HEK293 (cell line): Measurements from ENCODE around the gene POP7.

Source experiments
- HOXA7 ChIP-seq: sonication (generic); formaldehyde crosslinking; IDR thresholded peaks from 2 replicates; pipeline ENCODE4 v1.8.1; 2022; ENCODE audit warnings: missing genetic modification reagents, borderline replicate concordance
- KLF1 ChIP-seq: fragments of 450-650 bp; formaldehyde crosslinking; IDR thresholded peaks from 2 replicates; pipeline ENCODE4 v1.5.1; 2016; ENCODE audit warnings: missing biosample characterization, missing genetic modification characterization
- SCRT1 ChIP-seq: fragments of 450-650 bp; formaldehyde crosslinking; IDR thresholded peaks from 2 replicates; pipeline ENCODE4 v1.5.1; 2016; ENCODE audit warnings: missing biosample characterization, missing genetic modification characterization, borderline replicate concordance
- SCRT2 ChIP-seq: fragments of 450-650 bp; formaldehyde crosslinking; IDR thresholded peaks from 2 replicates; pipeline ENCODE4 v1.5.1; 2016; ENCODE audit warnings: missing biosample characterization, missing genetic modification characterization
- SP3 ChIP-seq: fragments of 450-650 bp; formaldehyde crosslinking; IDR thresholded peaks from 2 replicates; pipeline ENCODE4 v1.5.1; 2016; ENCODE audit warnings: missing biosample characterization, missing genetic modification characterization
- TRIM28 ChIP-seq: IDR thresholded peaks from 2 replicates; pipeline ENCODE4 v1.6.1; 2011; ENCODE audit warnings: low read length, control low read depth, borderline replicate concordance
- ZBTB48 ChIP-seq: fragments of 450-650 bp; formaldehyde crosslinking; IDR thresholded peaks from 2 replicates; pipeline ENCODE4 v1.5.1; 2016; ENCODE audit warnings: missing biosample characterization, missing genetic modification characterization
- ZFP41 ChIP-seq: fragments of 450-650 bp; formaldehyde crosslinking; IDR thresholded peaks from 2 replicates; pipeline ENCODE4 v1.5.1; 2016; ENCODE audit warnings: missing biosample characterization, missing genetic modification characterization, borderline replicate concordance
- ZFP69B ChIP-seq: fragments of 450-650 bp; formaldehyde crosslinking; IDR thresholded peaks from 2 replicates; pipeline ENCODE4 v1.5.1; 2016; ENCODE audit warnings: missing biosample characterization, missing genetic modification characterization
- ZNF138 ChIP-seq: fragments of 450-650 bp; formaldehyde crosslinking; IDR thresholded peaks from 2 replicates; pipeline ENCODE4 v1.5.1; 2016; ENCODE audit warnings: missing biosample characterization, missing genetic modification characterization, borderline replicate concordance
- ZNF202 ChIP-seq: fragments of 450-650 bp; formaldehyde crosslinking; IDR thresholded peaks from 2 replicates; pipeline ENCODE4 v1.5.1; 2016; ENCODE audit warnings: missing biosample characterization, missing genetic modification characterization, borderline replicate concordance
- ZNF211 ChIP-seq: fragments of 450-650 bp; formaldehyde crosslinking; IDR thresholded peaks from 2 replicates; pipeline ENCODE4 v1.5.1; 2016; ENCODE audit warnings: low read depth, missing biosample characterization, missing genetic modification characterization
- ZNF221 ChIP-seq: fragments of 450-650 bp; formaldehyde crosslinking; IDR thresholded peaks from 2 replicates; pipeline ENCODE4 v1.5.1; 2017; ENCODE audit warnings: missing biosample characterization, missing genetic modification characterization, borderline replicate concordance
- ZNF23 ChIP-seq: fragments of 450-650 bp; formaldehyde crosslinking; IDR thresholded peaks from 2 replicates; pipeline ENCODE4 v1.5.1; 2016; ENCODE audit warnings: missing biosample characterization, missing genetic modification characterization, borderline replicate concordance
- ZNF350 ChIP-seq: fragments of 450-650 bp; formaldehyde crosslinking; IDR thresholded peaks from 2 replicates; pipeline ENCODE4 v1.5.0; 2017; ENCODE audit warnings: missing biosample characterization, mild to moderate bottlenecking, missing genetic modification characterization
- ZNF658 ChIP-seq: fragments of 450-650 bp; formaldehyde crosslinking; IDR thresholded peaks from 2 replicates; pipeline ENCODE4; 2016; ENCODE audit warnings: missing biosample characterization, missing genetic modification characterization
- ZNF660 ChIP-seq: fragments of 450-650 bp; IDR thresholded peaks from 2 replicates; pipeline ENCODE4 v1.5.1; 2018; ENCODE audit warnings: missing biosample characterization, mild to moderate bottlenecking, missing genetic modification characterization
- ZNF664 ChIP-seq: fragments of 450-650 bp; formaldehyde crosslinking; IDR thresholded peaks from 2 replicates; pipeline ENCODE4 v1.5.1; 2016; ENCODE audit warnings: missing biosample characterization, missing genetic modification characterization
- ZNF701 ChIP-seq: fragments of 450-650 bp; formaldehyde crosslinking; IDR thresholded peaks from 2 replicates; pipeline ENCODE4 v1.5.1; 2016; ENCODE audit warnings: missing biosample characterization, missing genetic modification characterization
- ZNF776 ChIP-seq: fragments of 450-650 bp; formaldehyde crosslinking; IDR thresholded peaks from 2 replicates; pipeline ENCODE4 v1.5.0; 2017; ENCODE audit warnings: missing biosample characterization, missing genetic modification characterization, borderline replicate concordance
- ZXDB ChIP-seq: fragments of 450-650 bp; formaldehyde crosslinking; IDR thresholded peaks from 2 replicates; pipeline ENCODE4 v1.5.1; 2016; ENCODE audit warnings: missing biosample characterization, missing genetic modification characterization
- TF ChIP-seq, protein P1 (sequence below): fragments of 450-650 bp; formaldehyde crosslinking; IDR thresholded peaks from 2 replicates; pipeline ENCODE4 v1.5.1; 2016; ENCODE audit warnings: missing biosample characterization, missing genetic modification characterization
- TF ChIP-seq, protein P2 (sequence below): fragments of 450-650 bp; formaldehyde crosslinking; IDR thresholded peaks from 2 replicates; pipeline ENCODE4 v1.5.1; 2016; ENCODE audit warnings: missing biosample characterization, missing genetic modification characterization, low read depth
- TF ChIP-seq, protein P3 (sequence below): fragments of 450-650 bp; formaldehyde crosslinking; IDR thresholded peaks from 2 replicates; pipeline ENCODE4 v1.5.1; 2016; ENCODE audit warnings: missing biosample characterization, missing genetic modification characterization
- TF ChIP-seq, protein P4 (sequence below): fragments of 450-650 bp; formaldehyde crosslinking; IDR thresholded peaks from 2 replicates; pipeline ENCODE4 v1.5.1; 2016; ENCODE audit warnings: missing biosample characterization, missing genetic modification characterization, borderline replicate concordance
- TF ChIP-seq, protein P5 (sequence below): fragments of 450-650 bp; formaldehyde crosslinking; IDR thresholded peaks from 2 replicates; pipeline ENCODE4 v1.5.1; 2017; ENCODE audit warnings: missing biosample characterization, missing genetic modification characterization

The POP7 gene

DNA sequence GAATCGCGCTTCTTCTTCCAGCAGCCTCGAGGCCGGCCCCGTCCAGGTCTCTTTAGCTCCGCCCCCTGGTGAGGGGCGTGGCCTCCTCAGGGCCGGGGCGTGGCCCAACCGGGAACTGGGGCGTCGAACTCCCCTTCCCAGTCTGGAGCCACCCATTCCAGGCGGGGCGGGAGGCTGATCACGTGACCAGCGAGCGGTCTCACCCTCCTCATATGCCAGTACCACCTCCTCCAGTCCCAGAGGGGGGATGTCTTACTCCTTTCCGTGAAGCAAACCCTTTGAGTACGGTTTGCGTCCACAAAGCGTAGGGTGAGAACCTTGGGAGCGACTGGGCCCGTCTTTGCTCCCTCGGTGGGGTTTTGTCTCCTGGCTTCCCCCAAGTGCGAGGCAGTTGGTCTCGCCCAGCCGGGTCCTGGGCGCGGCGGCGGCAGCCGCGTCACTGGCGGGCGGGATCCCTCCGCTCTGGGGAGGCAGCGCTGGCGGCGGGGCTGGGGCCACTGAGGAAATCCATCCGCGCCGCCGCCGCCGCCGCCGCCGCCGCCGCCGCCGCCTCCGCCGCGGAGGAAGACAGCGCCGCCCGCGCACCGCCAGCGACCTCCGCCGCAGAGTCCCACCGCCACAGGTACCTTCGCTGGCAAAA lies 32.5 kb upstream of the POP7 start, which contains the start of gene GNB2 (continued):
- TF ChIP-seq ZFP69B = peak; percentile 94
- TF ChIP-seq SP3 (tag by site-specific recombination) = peak; percentile 98
- peak; percentile 39; the same call in 1 of the 2 replicates for TF ChIP-seq SCRT2 (tag by site-specific recombination)
- TF ChIP-seq, protein P1, sequence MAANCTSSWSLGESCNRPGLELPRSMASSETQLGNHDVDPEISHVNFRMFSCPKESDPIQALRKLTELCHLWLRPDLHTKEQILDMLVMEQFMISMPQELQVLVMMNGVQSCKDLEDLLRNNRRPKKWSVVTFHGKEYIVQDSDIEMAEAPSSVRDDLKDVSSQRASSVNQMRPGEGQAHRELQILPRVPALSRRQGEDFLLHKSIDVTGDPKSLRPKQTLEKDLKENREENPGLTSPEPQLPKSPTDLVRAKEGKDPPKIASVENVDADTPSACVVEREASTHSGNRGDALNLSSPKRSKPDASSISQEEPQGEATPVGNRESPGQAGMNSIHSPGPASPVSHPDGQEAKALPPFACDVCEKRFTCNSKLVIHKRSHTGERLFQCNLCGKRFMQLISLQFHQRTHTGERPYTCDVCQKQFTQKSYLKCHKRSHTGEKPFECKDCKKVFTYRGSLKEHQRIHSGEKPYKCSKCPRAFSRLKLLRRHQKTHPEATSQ (tag by site-specific recombination) = 0 out of 2 replicates have a peak, but pooled peaks have one; percentile 70
- TF ChIP-seq KLF1 = peak; percentile 92
- no peak for TF ChIP-seq ZNF776 (tag by site-specific recombination)
- TF ChIP-seq, protein P2, sequence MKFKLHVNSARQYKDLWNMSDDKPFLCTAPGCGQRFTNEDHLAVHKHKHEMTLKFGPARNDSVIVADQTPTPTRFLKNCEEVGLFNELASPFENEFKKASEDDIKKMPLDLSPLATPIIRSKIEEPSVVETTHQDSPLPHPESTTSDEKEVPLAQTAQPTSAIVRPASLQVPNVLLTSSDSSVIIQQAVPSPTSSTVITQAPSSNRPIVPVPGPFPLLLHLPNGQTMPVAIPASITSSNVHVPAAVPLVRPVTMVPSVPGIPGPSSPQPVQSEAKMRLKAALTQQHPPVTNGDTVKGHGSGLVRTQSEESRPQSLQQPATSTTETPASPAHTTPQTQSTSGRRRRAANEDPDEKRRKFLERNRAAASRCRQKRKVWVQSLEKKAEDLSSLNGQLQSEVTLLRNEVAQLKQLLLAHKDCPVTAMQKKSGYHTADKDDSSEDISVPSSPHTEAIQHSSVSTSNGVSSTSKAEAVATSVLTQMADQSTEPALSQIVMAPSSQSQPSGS (tag by site-specific recombination) = no peak
- TF ChIP-seq ZNF202 = no peak
- TF ChIP-seq HOXA7 (CRISPR knock-in tag) = no peak
- TF ChIP-seq ZNF211 (tag by site-specific recombination) = no peak
- peak; percentile 55; the same call in 1 of the 2 replicates for TF ChIP-seq ZNF221 (tag by site-specific recombination)
- no peak for TF ChIP-seq ZNF350 (tag by site-specific recombination)
- TF ChIP-seq, protein P3, sequence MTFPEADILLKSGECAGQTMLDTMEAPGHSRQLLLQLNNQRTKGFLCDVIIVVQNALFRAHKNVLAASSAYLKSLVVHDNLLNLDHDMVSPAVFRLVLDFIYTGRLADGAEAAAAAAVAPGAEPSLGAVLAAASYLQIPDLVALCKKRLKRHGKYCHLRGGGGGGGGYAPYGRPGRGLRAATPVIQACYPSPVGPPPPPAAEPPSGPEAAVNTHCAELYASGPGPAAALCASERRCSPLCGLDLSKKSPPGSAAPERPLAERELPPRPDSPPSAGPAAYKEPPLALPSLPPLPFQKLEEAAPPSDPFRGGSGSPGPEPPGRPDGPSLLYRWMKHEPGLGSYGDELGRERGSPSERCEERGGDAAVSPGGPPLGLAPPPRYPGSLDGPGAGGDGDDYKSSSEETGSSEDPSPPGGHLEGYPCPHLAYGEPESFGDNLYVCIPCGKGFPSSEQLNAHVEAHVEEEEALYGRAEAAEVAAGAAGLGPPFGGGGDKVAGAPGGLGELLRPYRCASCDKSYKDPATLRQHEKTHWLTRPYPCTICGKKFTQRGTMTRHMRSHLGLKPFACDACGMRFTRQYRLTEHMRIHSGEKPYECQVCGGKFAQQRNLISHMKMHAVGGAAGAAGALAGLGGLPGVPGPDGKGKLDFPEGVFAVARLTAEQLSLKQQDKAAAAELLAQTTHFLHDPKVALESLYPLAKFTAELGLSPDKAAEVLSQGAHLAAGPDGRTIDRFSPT (tag by site-specific recombination) = peak; percentile 95
- TF ChIP-seq, protein P4, sequence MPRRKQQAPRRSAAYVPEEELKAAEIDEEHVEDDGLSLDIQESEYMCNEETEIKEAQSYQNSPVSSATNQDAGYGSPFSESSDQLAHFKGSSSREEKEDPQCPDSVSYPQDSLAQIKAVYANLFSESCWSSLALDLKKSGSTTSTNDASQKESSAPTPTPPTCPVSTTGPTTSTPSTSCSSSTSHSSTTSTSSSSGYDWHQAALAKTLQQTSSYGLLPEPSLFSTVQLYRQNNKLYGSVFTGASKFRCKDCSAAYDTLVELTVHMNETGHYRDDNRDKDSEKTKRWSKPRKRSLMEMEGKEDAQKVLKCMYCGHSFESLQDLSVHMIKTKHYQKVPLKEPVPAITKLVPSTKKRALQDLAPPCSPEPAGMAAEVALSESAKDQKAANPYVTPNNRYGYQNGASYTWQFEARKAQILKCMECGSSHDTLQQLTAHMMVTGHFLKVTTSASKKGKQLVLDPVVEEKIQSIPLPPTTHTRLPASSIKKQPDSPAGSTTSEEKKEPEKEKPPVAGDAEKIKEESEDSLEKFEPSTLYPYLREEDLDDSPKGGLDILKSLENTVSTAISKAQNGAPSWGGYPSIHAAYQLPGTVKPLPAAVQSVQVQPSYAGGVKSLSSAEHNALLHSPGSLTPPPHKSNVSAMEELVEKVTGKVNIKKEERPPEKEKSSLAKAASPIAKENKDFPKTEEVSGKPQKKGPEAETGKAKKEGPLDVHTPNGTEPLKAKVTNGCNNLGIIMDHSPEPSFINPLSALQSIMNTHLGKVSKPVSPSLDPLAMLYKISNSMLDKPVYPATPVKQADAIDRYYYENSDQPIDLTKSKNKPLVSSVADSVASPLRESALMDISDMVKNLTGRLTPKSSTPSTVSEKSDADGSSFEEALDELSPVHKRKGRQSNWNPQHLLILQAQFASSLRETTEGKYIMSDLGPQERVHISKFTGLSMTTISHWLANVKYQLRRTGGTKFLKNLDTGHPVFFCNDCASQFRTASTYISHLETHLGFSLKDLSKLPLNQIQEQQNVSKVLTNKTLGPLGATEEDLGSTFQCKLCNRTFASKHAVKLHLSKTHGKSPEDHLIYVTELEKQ (tag by site-specific recombination) = peak; percentile 65; the same call in 1 of the 2 replicates
- peak; percentile 81 for TF ChIP-seq ZBTB48 (tag by site-specific recombination)
- TF ChIP-seq ZFP41 (tag by site-specific recombination) = no peak
- no peak for TF ChIP-seq ZNF138
- TF ChIP-seq ZNF660 (tag by site-specific recombination) = peak; percentile 98
- no peak for TF ChIP-seq TRIM28
- TF ChIP-seq ZNF23 (tag by site-specific recombination) = no peak
- peak; percentile 77; the same call in 1 of the 2 replicates for TF ChIP-seq ZNF701 (tag by site-specific recombination)
- TF ChIP-seq SCRT1 (tag by site-specific recombination) = no peak
- peak; percentile 97 for TF ChIP-seq ZXDB (tag by site-specific recombination)
- no peak for TF ChIP-seq ZNF664 (tag by site-specific recombination)
- TF ChIP-seq, protein P5, sequence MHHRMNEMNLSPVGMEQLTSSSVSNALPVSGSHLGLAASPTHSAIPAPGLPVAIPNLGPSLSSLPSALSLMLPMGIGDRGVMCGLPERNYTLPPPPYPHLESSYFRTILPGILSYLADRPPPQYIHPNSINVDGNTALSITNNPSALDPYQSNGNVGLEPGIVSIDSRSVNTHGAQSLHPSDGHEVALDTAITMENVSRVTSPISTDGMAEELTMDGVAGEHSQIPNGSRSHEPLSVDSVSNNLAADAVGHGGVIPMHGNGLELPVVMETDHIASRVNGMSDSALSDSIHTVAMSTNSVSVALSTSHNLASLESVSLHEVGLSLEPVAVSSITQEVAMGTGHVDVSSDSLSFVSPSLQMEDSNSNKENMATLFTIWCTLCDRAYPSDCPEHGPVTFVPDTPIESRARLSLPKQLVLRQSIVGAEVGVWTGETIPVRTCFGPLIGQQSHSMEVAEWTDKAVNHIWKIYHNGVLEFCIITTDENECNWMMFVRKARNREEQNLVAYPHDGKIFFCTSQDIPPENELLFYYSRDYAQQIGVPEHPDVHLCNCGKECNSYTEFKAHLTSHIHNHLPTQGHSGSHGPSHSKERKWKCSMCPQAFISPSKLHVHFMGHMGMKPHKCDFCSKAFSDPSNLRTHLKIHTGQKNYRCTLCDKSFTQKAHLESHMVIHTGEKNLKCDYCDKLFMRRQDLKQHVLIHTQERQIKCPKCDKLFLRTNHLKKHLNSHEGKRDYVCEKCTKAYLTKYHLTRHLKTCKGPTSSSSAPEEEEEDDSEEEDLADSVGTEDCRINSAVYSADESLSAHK = peak; percentile 53
- TF ChIP-seq ZNF658 (tag by site-specific recombination) = no peak
